AG04450 (cell line): ENCODE data around the gene FBXW5. TPM values are rescaled to one million over a fixed set of nuclear protein-coding genes. Genes with fewer than 3 reads are reported as not detected.

Experiments used
- CTCF ChIA-PET: fragments of 300-600, 350-600 bp; formaldehyde crosslinking; extraction: SDS; loops from one replicate; lab custom pipeline; 2022; ENCODE audit warnings: antibody characterized with exemption, inconsistent platforms; lab: Charles Lee
- POLR2A ChIA-PET: fragments of 350-600 bp; formaldehyde crosslinking; extraction: SDS; loops from one replicate; lab custom pipeline; 2021; ENCODE audit warnings: antibody characterized with exemption, inconsistent platforms; lab: Yijun Ruan, JAX
- DNase-seq: peaks from one replicate; pipeline ENCODE4 v3.0.0-alpha.2; 2011; ENCODE audit warnings: low read depth, low spot score
- H3K27ac ChIP-seq: one replicate; pipeline ENCODE4 v1.5.1; 2012; ENCODE audit warnings: low read depth, low read length, control low read depth
- H3K27me3 ChIP-seq: one replicate; pipeline ENCODE4 v1.6.0; 2012; ENCODE audit warnings: low read length; ENCODE audit not compliant: control insufficient read depth, insufficient read depth
- H3K4me3 ChIP-seq: 2 replicates; pipeline ENCODE4 v1.5.1; 2011; ENCODE audit warnings: mild to moderate bottlenecking, low read depth, low read length, control low read depth
- H3K9me3 ChIP-seq: 2 replicates; pipeline ENCODE4 v1.5.1; 2012; ENCODE audit warnings: low read length; ENCODE audit not compliant: control insufficient read depth, insufficient read depth
- CTCF ChIP-seq: IDR thresholded peaks from 2 replicates; pipeline ENCODE4 v1.5.1; 2011; ENCODE audit warnings: low read depth, low read length, control low read depth, inconsistent platforms
- polyA plus RNA-seq: library from polyadenylated mRNA; depleted of rRNA; stranded (reverse); fragments of >200 nt; gene quantifications from 2 replicates; pipeline ENCODE4 v1.2.3, GENCODE V29; 2011

FBXW5 gene
- polyA plus RNA-seq, 1 experiment: 31.2 TPM

- DNase-seq: no peak
- ChIA-PET POLR2A (no interaction called here), CTCF (interaction anchor here (1.5 kb wide), 1 partner anchor 75 kb away, joined by 7 read pairs; no protein-coding TSS in a partner anchor)
- no peak overlapping the region for H3K4me3 ChIP-seq
- peaks cover 12% of the 10 kb centered on the region for H3K27me3 ChIP-seq
- TF ChIP-seq CTCF: no peak
- no peak overlapping the region for H3K27ac ChIP-seq
- H3K9me3 ChIP-seq: no peaks in the 10 kb centered on the region; the same call in 1 of the 2 replicates
Observed at GRCh38 chr9:136954270-136955083, 9.9 kb upstream of the FBXW5 start.

GRCh38 chr9:136953771-136954269, 9.3 kb upstream of the FBXW5 start:
- POLR2A ChIA-PET: no interaction called here
- CTCF ChIA-PET: interaction anchor here (1.5 kb wide), 1 partner anchor 76 kb away, joined by 7 read pairs; no protein-coding TSS in a partner anchor

DNA sequence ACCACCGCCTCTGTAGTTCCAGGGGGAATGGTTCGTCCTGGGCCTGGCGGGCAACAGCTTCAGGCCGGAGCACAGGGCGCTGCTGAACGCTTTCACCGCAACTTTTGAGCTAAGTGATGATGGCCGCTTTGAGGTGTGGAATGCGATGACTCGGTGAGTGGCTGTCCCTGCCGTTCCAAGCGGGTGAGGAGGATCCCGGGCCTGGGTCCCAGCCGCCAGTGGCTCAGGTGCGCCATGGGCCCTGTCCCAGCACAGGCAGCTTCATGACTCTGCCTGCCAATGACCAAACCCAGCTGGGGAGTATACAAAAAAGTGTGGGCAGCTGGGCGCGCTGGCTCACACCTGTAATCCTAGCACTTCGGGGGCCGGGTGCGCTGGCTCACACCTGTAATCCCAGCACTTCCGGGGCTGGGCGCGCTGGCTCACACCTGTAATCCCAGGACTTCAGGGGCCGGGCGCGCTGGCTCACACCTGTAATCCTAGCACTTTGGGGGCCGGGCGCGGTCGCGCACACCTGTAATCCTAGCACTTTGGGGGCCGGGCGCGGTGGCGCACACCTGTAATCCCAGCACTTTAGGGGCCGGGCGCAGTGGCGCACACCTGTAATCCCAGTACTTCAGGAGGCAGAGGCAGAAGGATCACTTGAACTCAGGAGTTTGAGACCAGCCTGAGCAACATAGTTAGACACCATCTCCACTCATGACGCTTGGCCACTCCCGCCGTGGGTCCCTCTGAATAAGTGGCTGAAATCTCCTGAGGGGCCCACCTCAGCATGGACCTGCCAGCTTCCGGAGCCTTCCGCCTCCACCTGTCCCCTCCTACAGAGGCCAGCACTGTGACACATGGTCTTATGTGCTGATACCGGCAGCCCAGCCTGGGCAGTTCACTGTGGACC, 8.6 kb upstream of the FBXW5 start:
- ChIA-PET POLR2A (no interaction called here), CTCF (interaction anchor here (1.4 kb wide), 1 partner anchor 82 kb away, joined by 6 read pairs; no protein-coding TSS in a partner anchor)

More at GRCh38 chr9:136953771-136954269, 9.3 kb upstream of the FBXW5 start:
- no peak for DNase-seq
- no peaks in the 10 kb centered on the region; the same call in 1 of the 2 replicates for H3K9me3 ChIP-seq
- H3K27ac ChIP-seq: no peak overlapping the region
- no peak overlapping the region for H3K4me3 ChIP-seq
- H3K27me3 ChIP-seq: peaks cover 12% of the 10 kb centered on the region
- TF ChIP-seq CTCF: no peak

GRCh38 chr9:136952321-136952850, 7.8 kb upstream of the FBXW5 start:
- POLR2A ChIA-PET: no interaction called here
- H3K4me3 ChIP-seq: no peak overlapping the region
- H3K27me3 ChIP-seq: peaks cover 8% of the 10 kb centered on the region
- H3K9me3 ChIP-seq: no peaks in the 10 kb centered on the region; the same call in 1 of the 2 replicates
- TF ChIP-seq CTCF: no peak
- no peak for DNase-seq
- H3K27ac ChIP-seq: no peak overlapping the region
- CTCF ChIA-PET: interaction anchor here (1.4 kb wide), 1 partner anchor 83 kb away, joined by 6 read pairs; no protein-coding TSS in a partner anchor

More for the DNA sequence above, 8.6 kb upstream of the FBXW5 start:
- DNase-seq: no peak
- H3K9me3 ChIP-seq: no peaks in the 10 kb centered on the region; the same call in 1 of the 2 replicates
- peaks cover 8% of the 10 kb centered on the region for H3K27me3 ChIP-seq
- H3K27ac ChIP-seq: no peak overlapping the region
- TF ChIP-seq CTCF: no peak
- H3K4me3 ChIP-seq: no peak overlapping the region
